IPS-18a (cell line): ENCODE measurements around the gene CSNK1G2.
A peak's percentile ranks its signal among the peaks of the same experiment; 100 is the strongest.

ENCODE experiments used
- H3K27ac ChIP-seq: one replicate; pipeline ENCODE4 v1.5.1; 2013; ENCODE audit warnings: low read length
- H3K27me3 ChIP-seq: one replicate; pipeline ENCODE4 v1.6.1; 2013; ENCODE audit warnings: mild to moderate bottlenecking, low read length; ENCODE audit not compliant: control insufficient read depth, insufficient read depth
- H3K36me3 ChIP-seq: one replicate; pipeline ENCODE4 v1.6.1; 2013; ENCODE audit warnings: low read depth, low read length; ENCODE audit not compliant: control insufficient read depth
- H3K4me1 ChIP-seq: one replicate; pipeline ENCODE4 v1.6.1; 2013; ENCODE audit warnings: low read depth, low read length; ENCODE audit not compliant: control insufficient read depth
- H3K4me3 ChIP-seq: one replicate; pipeline ENCODE4 v1.5.1; 2013; ENCODE audit warnings: low read length
- H3K9ac ChIP-seq: one replicate; pipeline ENCODE4 v1.6.1; 2013; ENCODE audit warnings: mild to moderate bottlenecking, low read length, moderate library complexity
- H3K9me3 ChIP-seq: one replicate; pipeline ENCODE4 v1.6.1; 2013; ENCODE audit warnings: low read depth, low read length; ENCODE audit not compliant: control insufficient read depth

Gene CSNK1G2

GRCh38 chr19:1921825-1922224, 19.1 kb upstream of the CSNK1G2 start:
- no peaks in the 10 kb centered on the region for H3K9me3 ChIP-seq
- H3K36me3 ChIP-seq = peaks cover 40% of the 10 kb centered on the region
- no peaks in the 10 kb centered on the region for H3K4me1 ChIP-seq
- no peak overlapping the region for H3K27ac ChIP-seq
- H3K27me3 ChIP-seq = no peaks in the 10 kb centered on the region
- H3K4me3 ChIP-seq = no peak overlapping the region
- H3K9ac ChIP-seq = no peak overlapping the region

GRCh38 chr19:1922803-1923202, 18.2 kb upstream of the CSNK1G2 start:
- no peak overlapping the region for H3K4me3 ChIP-seq
- H3K9me3 ChIP-seq = no peaks in the 10 kb centered on the region
- H3K27ac ChIP-seq = no peak overlapping the region
- H3K36me3 ChIP-seq = peaks cover 36% of the 10 kb centered on the region
- H3K9ac ChIP-seq = no peak overlapping the region
- H3K27me3 ChIP-seq = no peaks in the 10 kb centered on the region
- no peaks in the 10 kb centered on the region for H3K4me1 ChIP-seq

- Histone ChIP-seq H3K4me3 (no peak overlapping the region), H3K9me3 (no peaks in the 10 kb centered on the region), H3K4me1 (no peaks in the 10 kb centered on the region), H3K27me3 (no peaks in the 10 kb centered on the region), H3K9ac (no peak overlapping the region), H3K27ac (no peak overlapping the region), H3K36me3 (peaks cover 30% of the 10 kb centered on the region)
These were observed 17.7 kb upstream of the CSNK1G2 start for GRCh38 chr19:1923319-1923718.

- H3K9ac ChIP-seq = no peak overlapping the region
These were observed 16.5 kb upstream of the CSNK1G2 start for GRCh38 chr19:1924320-1924961.

GRCh38 chr19:1925544-1925943, 15.4 kb upstream of the CSNK1G2 start:
- H3K9me3 ChIP-seq = no peaks in the 10 kb centered on the region
- H3K9ac ChIP-seq = no peak overlapping the region
- peaks cover 18% of the 10 kb centered on the region for H3K36me3 ChIP-seq
- peaks cover 5% of the 10 kb centered on the region for H3K4me1 ChIP-seq
- H3K27me3 ChIP-seq = peaks cover 5% of the 10 kb centered on the region
- H3K27ac ChIP-seq = no peak overlapping the region
- no peak overlapping the region for H3K4me3 ChIP-seq

More at GRCh38 chr19:1924320-1924961, 16.5 kb upstream of the CSNK1G2 start:
- H3K27ac ChIP-seq = no peak overlapping the region
- H3K4me1 ChIP-seq = no peaks in the 10 kb centered on the region
- H3K27me3 ChIP-seq = peaks cover 5% of the 10 kb centered on the region
- no peak overlapping the region for H3K4me3 ChIP-seq
- no peaks in the 10 kb centered on the region for H3K9me3 ChIP-seq
- peaks cover 27% of the 10 kb centered on the region for H3K36me3 ChIP-seq

- H3K4me1 ChIP-seq = peaks cover 5% of the 10 kb centered on the region
- H3K4me3 ChIP-seq = peak overlapping the region; percentile 35
- H3K9ac ChIP-seq = no peak overlapping the region
- H3K27ac ChIP-seq = no peak overlapping the region
- no peaks in the 10 kb centered on the region for H3K36me3 ChIP-seq
- H3K9me3 ChIP-seq = no peaks in the 10 kb centered on the region
- peaks cover 5% of the 10 kb centered on the region for H3K27me3 ChIP-seq
These were observed 11.8 kb upstream of the CSNK1G2 start for GRCh38 chr19:1929021-1929742.

- Histone ChIP-seq H3K27ac (no peak overlapping the region), H3K9ac (no peak overlapping the region), H3K27me3 (peaks cover 5% of the 10 kb centered on the region), H3K9me3 (no peaks in the 10 kb centered on the region), H3K4me3 (no peak overlapping the region), H3K36me3 (no peaks in the 10 kb centered on the region), H3K4me1 (peaks cover 5% of the 10 kb centered on the region)
These were observed 9.5 kb upstream of the CSNK1G2 start for GRCh38 chr19:1931445-1931844.

- Histone ChIP-seq H3K9me3 (no peaks in the 10 kb centered on the region), H3K36me3 (no peaks in the 10 kb centered on the region), H3K9ac (no peak overlapping the region), H3K4me3 (no peak overlapping the region), H3K4me1 (peaks cover 5% of the 10 kb centered on the region), H3K27me3 (peaks cover 5% of the 10 kb centered on the region), H3K27ac (no peak overlapping the region)
These were observed 8.6 kb upstream of the CSNK1G2 start for GRCh38 chr19:1932395-1932794.

- peaks cover 5% of the 10 kb centered on the region for H3K4me1 ChIP-seq
- H3K9ac ChIP-seq = no peak overlapping the region
- H3K27ac ChIP-seq = no peak overlapping the region
These were observed 7.7 kb upstream of the CSNK1G2 start for GRCh38 chr19:1933244-1933643.

GRCh38 chr19:1933942-1934341, 7.0 kb upstream of the CSNK1G2 start:
- Histone ChIP-seq H3K27me3 (peaks cover 2% of the 10 kb centered on the region), H3K36me3 (no peaks in the 10 kb centered on the region), H3K9me3 (no peaks in the 10 kb centered on the region), H3K4me3 (no peak overlapping the region), H3K9ac (no peak overlapping the region), H3K27ac (no peak overlapping the region), H3K4me1 (peaks cover 5% of the 10 kb centered on the region)

More at GRCh38 chr19:1933244-1933643, 7.7 kb upstream of the CSNK1G2 start:
- Histone ChIP-seq H3K4me3 (no peak overlapping the region), H3K36me3 (no peaks in the 10 kb centered on the region), H3K27me3 (peaks cover 5% of the 10 kb centered on the region), H3K9me3 (no peaks in the 10 kb centered on the region)

GRCh38 chr19:1935484-1936208, 5.3 kb upstream of the CSNK1G2 start:
- Histone ChIP-seq H3K4me1 (no peaks in the 10 kb centered on the region), H3K4me3 (no peak overlapping the region), H3K27me3 (no peaks in the 10 kb centered on the region), H3K9ac (no peak overlapping the region), H3K27ac (no peak overlapping the region), H3K36me3 (no peaks in the 10 kb centered on the region), H3K9me3 (no peaks in the 10 kb centered on the region)
